Endodermal cell (in vitro differentiated cells): ENCODE measurements around the gene SPX. TPM values are rescaled to one million over a fixed set of nuclear protein-coding genes. Genes with fewer than 3 reads are reported as not detected.

Experiments
- DNase-seq: peaks from one replicate; pipeline ENCODE4 v3.0.0-alpha.2; 2017
- H3K27ac ChIP-seq: 2 replicates; pipeline ENCODE4 v1.5.1; 2013; ENCODE audit warnings: mild to moderate bottlenecking, low read depth, low read length, moderate library complexity
- H3K27me3 ChIP-seq: 2 replicates; pipeline ENCODE4 v1.6.1; 2013; ENCODE audit warnings: mild to moderate bottlenecking, low read length, moderate library complexity; ENCODE audit not compliant: insufficient read depth, control insufficient read depth, poor library complexity, severe bottlenecking
- H3K36me3 ChIP-seq: 2 replicates; pipeline ENCODE4 v1.7.0; 2013; ENCODE audit warnings: mild to moderate bottlenecking, low read length, moderate library complexity; ENCODE audit not compliant: control insufficient read depth, insufficient read depth
- H3K4me1 ChIP-seq: one replicate; pipeline ENCODE4 v1.7.0; 2013; ENCODE audit warnings: low read length; ENCODE audit not compliant: control insufficient read depth, insufficient read depth
- H3K4me3 ChIP-seq: 2 replicates; pipeline ENCODE4 v1.5.1; 2013; ENCODE audit warnings: mild to moderate bottlenecking, low read length, moderate library complexity
- H3K9ac ChIP-seq: 2 replicates; pipeline ENCODE4 v1.6.1; 2013; ENCODE audit warnings: mild to moderate bottlenecking, low read length, moderate library complexity; ENCODE audit not compliant: poor library complexity, severe bottlenecking; ENCODE audit errors: extremely low read depth
- H3K9me3 ChIP-seq: 2 replicates; pipeline ENCODE4 v1.6.1; 2013; ENCODE audit warnings: mild to moderate bottlenecking, low read length, moderate library complexity; ENCODE audit not compliant: control insufficient read depth
- H3K27ac Mint-ChIP-seq: 2 replicates; pipeline ENCODE4 v1.8.0; 2020; ENCODE audit warnings: mixed read lengths
- H3K27me3 Mint-ChIP-seq: 2 replicates; pipeline ENCODE4 v1.8.0; 2021; ENCODE audit warnings: mild to moderate bottlenecking, mixed read lengths; ENCODE audit not compliant: insufficient read depth
- H3K36me3 Mint-ChIP-seq: 2 replicates; pipeline ENCODE4 v1.8.0; 2020; ENCODE audit warnings: low read depth, mixed read lengths
- H3K4me1 Mint-ChIP-seq: 2 replicates; pipeline ENCODE4 v1.8.0; 2020; ENCODE audit warnings: mixed read lengths
- H3K4me3 Mint-ChIP-seq: 2 replicates; pipeline ENCODE4 v1.8.0; 2020; ENCODE audit warnings: mild to moderate bottlenecking, moderate library complexity, mixed read lengths
- H3K9me3 Mint-ChIP-seq: 2 replicates; pipeline ENCODE4 v1.8.0; 2020; ENCODE audit warnings: mild to moderate bottlenecking, mixed read lengths
- WGBS, 2 experiments: methylation state at CpG; one replicate each; pipeline versions ENCODE4 v1.1.5 to v1.1.7; 2013; ENCODE audit warnings: missing lambda C conversion rate in 2 of 2, mixed read lengths in 1 of 2; ENCODE audit not compliant: insufficient coverage in 1 of 2, insufficient read length in 1 of 2; 5-methylcytosine and 5-hydroxymethylcytosine counted together
- total RNA-seq, 2 donors: library from RNA; stranded (reverse); fragmentation: NEBNext Ultra II Directional in 1 of 2; extraction: Animal tissue kit (Norgen Biotek cat#: 25700) in 1 of 2; gene quantifications; 2 replicates in 1 of 2; 3 replicates in 1 of 2; pipeline ENCODE4 v1.2.1, GENCODE V29; 2021
- TF ChIP-seq, protein P1 (sequence below): fragments of 200-600 bp; sonication (generic); conservative IDR thresholded peaks from 2 replicates; pipeline ENCODE4 v1.5.0; 2021; ENCODE audit warnings: antibody characterized with exemption, mild to moderate bottlenecking

Gene SPX
- total RNA-seq, 2 donors from 2014 or later, result 0.38 to 0.48 TPM

DNA sequence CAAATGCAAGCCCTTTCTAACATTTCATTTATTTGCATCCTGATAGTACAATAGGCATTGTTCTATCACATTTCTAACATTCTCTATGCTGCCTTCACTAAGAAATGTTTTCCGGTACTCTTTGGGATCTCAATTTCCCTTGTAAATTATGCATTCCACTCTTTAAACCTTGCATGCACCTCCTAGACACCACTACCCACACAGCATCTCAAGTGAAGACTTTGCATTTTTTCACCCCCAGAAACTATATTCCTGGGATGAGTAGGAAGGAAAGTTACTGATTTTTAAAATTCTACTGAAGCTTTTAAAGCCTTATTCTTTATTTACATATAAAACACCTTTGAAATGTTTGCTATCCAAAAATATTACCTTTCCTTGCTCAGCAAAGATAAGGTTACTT, 51.4 kb downstream of the SPX start:
- DNase-seq, result no peak

DNA sequence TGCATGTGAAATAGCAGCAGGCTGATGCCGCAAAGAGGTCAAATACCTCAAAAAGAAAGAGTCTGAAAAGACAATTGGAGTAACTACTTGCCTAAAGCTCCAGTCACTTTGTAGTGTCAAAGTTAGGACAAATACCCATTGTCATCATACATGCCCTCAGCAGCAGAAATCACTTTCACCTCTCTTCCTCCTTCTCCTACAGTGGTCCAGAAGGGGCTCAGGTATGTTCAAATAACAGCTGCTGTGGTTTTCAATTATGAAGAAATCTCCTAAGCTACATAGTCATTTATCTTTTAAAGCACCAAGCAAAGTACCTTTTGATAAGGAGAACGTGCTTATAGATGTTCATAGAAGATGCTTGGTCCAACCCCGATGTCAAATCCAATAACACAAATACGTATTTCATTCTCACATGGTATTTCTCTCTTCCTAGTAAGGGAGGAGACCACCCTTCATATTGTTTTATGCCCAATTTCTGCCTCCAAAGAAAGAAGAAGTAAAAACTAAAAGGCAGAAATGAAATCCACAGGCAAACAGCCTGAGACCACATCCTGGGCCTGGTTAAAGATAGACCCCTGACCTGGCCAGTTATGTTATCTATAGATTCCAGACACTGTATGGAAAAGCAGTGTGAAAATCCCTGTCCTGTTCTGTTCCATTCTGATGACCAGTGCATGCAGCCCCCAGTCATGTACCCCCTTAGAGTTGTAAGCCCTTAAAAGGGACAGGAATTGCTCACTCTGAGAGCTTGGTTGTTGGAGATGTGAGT, 54.8 kb downstream of the SPX start:
- Histone ChIP-seq H3K27me3 (no peaks in the 10 kb centered on the region), H3K9ac (no peak overlapping the region), H3K4me3 (no peak overlapping the region), H3K9me3 (no peaks in the 10 kb centered on the region), H3K4me1 (no peaks in the 10 kb centered on the region), H3K27ac (no peak overlapping the region), H3K36me3 (no peaks in the 10 kb centered on the region)
- Mint-ChIP-seq H3K36me3 (no peaks in the 10 kb centered on the region), H3K4me3 (no peak overlapping the region), H3K27me3 (peaks cover 2% of the 10 kb centered on the region), H3K27ac (no peak overlapping the region), H3K9me3 (no peaks in the 10 kb centered on the region), H3K4me1 (no peaks in the 10 kb centered on the region)
- 93 to 95% methylated on average over 3 to 4 of the region's 4 CpGs for WGBS, 2 experiments
- DNase-seq, result no peak
- TF ChIP-seq, protein P1, sequence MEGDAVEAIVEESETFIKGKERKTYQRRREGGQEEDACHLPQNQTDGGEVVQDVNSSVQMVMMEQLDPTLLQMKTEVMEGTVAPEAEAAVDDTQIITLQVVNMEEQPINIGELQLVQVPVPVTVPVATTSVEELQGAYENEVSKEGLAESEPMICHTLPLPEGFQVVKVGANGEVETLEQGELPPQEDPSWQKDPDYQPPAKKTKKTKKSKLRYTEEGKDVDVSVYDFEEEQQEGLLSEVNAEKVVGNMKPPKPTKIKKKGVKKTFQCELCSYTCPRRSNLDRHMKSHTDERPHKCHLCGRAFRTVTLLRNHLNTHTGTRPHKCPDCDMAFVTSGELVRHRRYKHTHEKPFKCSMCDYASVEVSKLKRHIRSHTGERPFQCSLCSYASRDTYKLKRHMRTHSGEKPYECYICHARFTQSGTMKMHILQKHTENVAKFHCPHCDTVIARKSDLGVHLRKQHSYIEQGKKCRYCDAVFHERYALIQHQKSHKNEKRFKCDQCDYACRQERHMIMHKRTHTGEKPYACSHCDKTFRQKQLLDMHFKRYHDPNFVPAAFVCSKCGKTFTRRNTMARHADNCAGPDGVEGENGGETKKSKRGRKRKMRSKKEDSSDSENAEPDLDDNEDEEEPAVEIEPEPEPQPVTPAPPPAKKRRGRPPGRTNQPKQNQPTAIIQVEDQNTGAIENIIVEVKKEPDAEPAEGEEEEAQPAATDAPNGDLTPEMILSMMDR, result no peak

More for the DNA sequence above, 51.4 kb downstream of the SPX start:
- TF ChIP-seq, protein P1, result no peak
- Mint-ChIP-seq H3K27me3 (peaks cover 2% of the 10 kb centered on the region), H3K9me3 (no peaks in the 10 kb centered on the region), H3K4me3 (no peak overlapping the region), H3K4me1 (no peaks in the 10 kb centered on the region), H3K27ac (no peak overlapping the region), H3K36me3 (no peaks in the 10 kb centered on the region)
- H3K4me1 ChIP-seq, result no peaks in the 10 kb centered on the region
- no peaks in the 10 kb centered on the region for H3K27me3 ChIP-seq
- H3K4me3 ChIP-seq, result no peak overlapping the region
- WGBS, 2 experiments, result 91 to 100% methylated on average over 1 of the region's 1 CpG
- no peaks in the 10 kb centered on the region for H3K9me3 ChIP-seq
- H3K27ac ChIP-seq, result no peak overlapping the region
- no peak overlapping the region for H3K9ac ChIP-seq
- no peaks in the 10 kb centered on the region for H3K36me3 ChIP-seq

Other genes with a start within 250 kb of the SPX start
- 10 to 100 TPM in 1 of 2 donors, 1 to 10 TPM in 1; 7.3 to 35.4 TPM for gene SLCO1A2, start 191.4 kb upstream of the SPX start, total RNA-seq
- gene IAPP, start 153.4 kb upstream of the SPX start, total RNA-seq, result not detected
- gene PYROXD1, start 88.6 kb upstream of the SPX start, total RNA-seq, result 1 to 10 TPM; 3.8 to 8.1 TPM
- 10 to 100 TPM; 39.8 to 66.5 TPM for gene RECQL, start 24.7 kb upstream of the SPX start, total RNA-seq
- gene GOLT1B, start 24.5 kb upstream of the SPX start, total RNA-seq, result 10 to 100 TPM; 38.2 to 67.2 TPM
- gene GYS2, start 78.6 kb downstream of the SPX start, total RNA-seq, result not detected
- gene LDHB, start 131.5 kb downstream of the SPX start, total RNA-seq, result 1,000 to 10,000 TPM in 1 of 2 donors, 100 to 1,000 TPM in 1; 917 to 1,694 TPM
- 1 to 10 TPM in 1 of 2 donors, under 1 TPM in 1; 0.84 to 2.7 TPM for gene KCNJ8, start 248.4 kb downstream of the SPX start, total RNA-seq